GM21447 (cell line): Measurements from ENCODE around the gene HYAL3.
A peak's percentile ranks its signal among the peaks of the same experiment; 100 is the strongest.
"Not testable (repeated sequence)": the region's sequence is repeated elsewhere in the genome, so short reads cannot be mapped to it uniquely, and the experiment has no call there.

Experiments used
- ATAC-seq: cut with Tn5 transposase; IDR thresholded peaks from one replicate; pipeline ENCODE4 v1.9.1; 2021; ENCODE audit not compliant: unreplicated experiment

HYAL3 gene

DNA sequence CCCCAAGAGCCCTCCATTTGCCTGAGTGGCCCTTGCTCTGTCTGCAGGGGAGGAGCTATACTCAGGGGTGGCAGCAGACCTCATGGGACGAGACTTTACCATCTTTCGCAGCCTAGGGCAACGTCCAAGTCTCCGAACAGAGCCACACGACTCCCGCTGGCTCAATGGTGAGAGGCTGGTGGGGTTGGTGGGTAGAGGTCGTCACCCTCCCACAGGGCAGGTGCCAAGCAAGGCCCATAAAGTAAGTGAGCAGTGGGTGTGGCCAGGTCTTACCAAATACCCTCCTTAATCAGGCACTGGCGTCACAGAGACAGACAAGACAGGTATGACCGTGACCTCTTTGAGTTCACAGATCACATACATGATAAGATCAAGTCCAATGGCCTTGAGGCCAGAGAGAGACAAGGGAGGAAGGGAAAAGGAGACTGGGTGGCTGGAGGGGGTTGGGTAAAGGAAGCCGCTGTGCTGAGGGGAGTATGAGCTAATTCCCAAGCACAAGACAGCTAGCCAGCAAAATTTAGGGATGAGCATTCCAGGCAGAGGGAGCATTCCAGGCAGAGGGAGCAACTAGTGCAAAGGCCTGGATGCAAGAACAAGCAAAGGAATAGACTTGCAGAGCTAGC, 27.8 kb downstream of the HYAL3 start:
- ATAC-seq, result no peak

DNA sequence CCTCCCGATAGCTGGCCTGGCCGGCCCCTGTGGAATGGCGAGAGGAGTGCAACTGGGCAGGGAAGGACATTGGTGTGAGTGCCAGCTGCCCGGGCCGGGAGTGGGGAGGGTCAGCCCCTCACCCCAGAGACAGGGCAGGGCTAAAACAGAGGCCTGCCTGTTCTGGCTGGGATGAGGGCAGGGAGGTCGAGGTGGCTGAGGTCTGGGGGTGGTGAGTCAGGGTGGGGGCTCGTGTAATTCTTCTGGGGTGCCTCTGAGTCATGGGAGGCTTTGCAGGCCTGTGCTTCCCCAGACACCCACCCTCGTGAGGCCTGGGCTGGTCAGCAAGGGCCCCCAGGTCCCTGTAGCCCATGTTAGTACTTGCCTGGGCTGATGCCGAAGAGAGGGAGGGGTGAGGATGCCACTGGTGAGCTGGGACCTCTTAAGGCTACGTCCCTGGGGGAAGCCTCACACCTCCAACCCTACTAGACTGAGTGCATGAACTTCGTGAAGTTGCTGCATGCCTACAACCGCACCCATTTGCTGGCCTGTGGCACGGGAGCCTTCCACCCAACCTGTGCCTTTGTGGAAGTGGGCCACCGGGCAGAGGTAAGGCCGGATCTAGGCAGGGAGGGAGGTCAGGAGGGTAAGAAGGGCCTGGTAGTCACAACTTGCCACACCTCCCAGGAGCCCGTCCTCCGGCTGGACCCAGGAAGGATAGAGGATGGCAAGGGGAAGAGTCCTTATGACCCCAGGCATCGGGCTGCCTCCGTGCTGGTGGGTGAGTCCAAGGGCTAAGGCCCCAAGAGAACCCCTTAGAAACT, 28.6 kb downstream of the HYAL3 start:
- ATAC-seq, result no peak

DNA sequence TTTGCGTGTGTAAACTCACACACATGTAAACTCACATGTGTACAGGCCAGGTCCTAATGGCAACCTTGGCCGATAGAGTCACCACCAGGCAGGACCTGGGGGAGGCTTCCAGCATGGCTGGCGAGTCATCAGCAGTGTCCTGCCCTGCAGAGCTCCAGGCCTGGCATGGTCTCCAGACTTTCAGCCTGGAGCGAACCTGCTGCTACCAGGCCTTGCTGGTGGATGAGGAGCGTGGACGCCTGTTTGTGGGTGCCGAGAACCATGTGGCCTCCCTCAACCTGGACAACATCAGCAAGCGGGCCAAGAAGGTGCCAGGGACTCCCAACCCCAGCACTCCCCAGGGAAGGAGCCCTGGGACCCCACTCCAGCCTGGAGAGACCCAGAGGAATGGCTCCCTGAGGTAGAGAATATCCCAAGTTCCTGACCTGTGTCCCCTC, 29.2 kb downstream of the HYAL3 start:
- no peak for ATAC-seq

- no peak for ATAC-seq
Observed at GRCh38 chr3:50269460-50269859, 29.7 kb downstream of the HYAL3 start.

- ATAC-seq, result no peak
Observed at GRCh38 chr3:50268703-50269451, 30.3 kb downstream of the HYAL3 start, which contains the start of gene SEMA3B. SEMA3B (plus strand) TSS chr3:50269147; CDS start chr3:50269241, 94 bp downstream.

- ATAC-seq, result no peak
Observed at GRCh38 chr3:50268276-50268675, 30.9 kb downstream of the HYAL3 start.

- ATAC-seq, result no peak
Observed at GRCh38 chr3:50267280-50267913, 31.8 kb downstream of the HYAL3 start.

- ATAC-seq, result no peak
Observed at GRCh38 chr3:50266836-50267235, 32.4 kb downstream of the HYAL3 start.

DNA sequence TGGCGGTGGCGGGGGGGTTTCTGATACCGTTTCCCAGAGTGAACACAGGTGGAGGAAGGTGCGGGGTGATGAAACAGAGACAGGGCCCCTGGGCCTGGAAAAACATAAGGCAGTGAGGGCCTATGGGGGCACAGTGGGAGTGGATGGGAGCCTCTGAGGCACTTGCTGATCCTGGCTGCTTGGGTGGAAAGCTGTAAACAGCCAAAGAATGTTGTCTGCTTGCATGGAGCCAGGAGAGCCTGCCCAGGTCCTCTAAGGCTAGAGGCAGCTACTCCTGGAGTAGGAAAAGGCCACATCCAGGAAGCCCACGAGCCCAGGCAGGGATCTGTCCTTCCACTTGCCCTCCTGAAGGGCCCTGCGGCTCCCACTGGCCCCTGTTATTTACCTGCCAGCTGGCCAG, 33.2 kb downstream of the HYAL3 start:
- no peak for ATAC-seq

- ATAC-seq, result no peak
Observed at GRCh38 chr3:50265571-50265970, 33.6 kb downstream of the HYAL3 start.

- no peak for ATAC-seq
Observed at GRCh38 chr3:50264964-50265485, 34.2 kb downstream of the HYAL3 start.

DNA sequence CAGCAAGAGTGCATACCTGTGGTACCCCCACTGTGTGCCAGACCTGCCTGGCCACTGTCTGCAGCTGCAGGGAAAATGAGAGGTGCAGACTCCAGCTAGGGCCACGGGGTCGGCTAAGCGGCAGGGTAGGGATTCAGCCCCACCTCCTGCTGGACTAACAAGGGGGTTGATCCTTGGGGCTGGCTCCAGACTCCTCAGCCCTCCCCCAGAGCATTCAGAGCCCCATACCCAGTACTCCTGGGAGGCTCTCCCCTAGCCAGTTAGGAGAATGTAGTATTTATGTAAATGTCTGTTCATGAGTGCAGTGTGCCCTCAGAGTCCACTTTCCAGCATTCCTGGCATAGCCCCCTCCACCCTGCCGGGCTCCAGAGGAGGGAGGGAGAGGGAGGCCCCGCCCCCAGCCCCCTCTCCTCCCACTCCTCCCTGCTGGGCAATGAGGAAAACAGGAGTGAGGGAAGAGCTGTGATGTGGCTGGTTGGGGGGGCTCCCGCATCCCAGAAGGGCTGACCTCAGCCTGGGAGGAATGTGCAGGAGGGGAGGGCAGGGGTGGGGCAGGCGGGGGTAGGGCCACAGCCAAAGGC, 34.7 kb downstream of the HYAL3 start:
- ATAC-seq, result no peak

GRCh38 chr3:50263478-50264382, 35.5 kb downstream of the HYAL3 start:
- no peak for ATAC-seq

GRCh38 chr3:50262778-50263177, 36.4 kb downstream of the HYAL3 start:
- ATAC-seq, result no peak

GRCh38 chr3:50262200-50262599, 37.0 kb downstream of the HYAL3 start:
- not testable (repeated sequence) for ATAC-seq

- no peak for ATAC-seq
Observed at GRCh38 chr3:50261505-50261904, 37.7 kb downstream of the HYAL3 start.

DNA sequence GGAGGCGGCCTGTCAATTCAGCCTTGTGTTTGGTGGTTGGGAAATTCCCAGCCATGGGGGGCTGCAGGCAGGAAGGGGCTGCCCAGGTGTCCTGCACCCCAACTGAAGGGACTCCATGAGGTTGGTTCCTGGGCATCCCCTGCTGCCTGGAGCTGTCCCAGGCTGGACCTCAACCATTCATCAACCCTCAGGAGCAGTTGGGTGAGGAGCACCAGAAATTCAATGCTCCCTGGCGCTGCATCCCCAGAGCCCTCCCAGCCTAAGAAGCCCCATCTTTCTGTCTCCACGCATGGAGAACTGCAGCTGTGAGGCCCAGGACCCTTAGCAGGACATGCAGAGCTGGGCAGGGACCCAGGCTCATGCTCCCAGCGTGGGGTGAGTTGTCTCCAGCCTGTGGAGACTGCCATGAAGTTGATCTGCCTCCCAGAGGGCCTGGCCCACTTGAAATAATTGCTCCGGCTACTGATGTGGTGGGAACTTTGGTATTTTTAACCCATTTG, 38.2 kb downstream of the HYAL3 start:
- ATAC-seq, result no peak

GRCh38 chr3:50260027-50260941, 38.9 kb downstream of the HYAL3 start:
- peak; percentile 82 for ATAC-seq
